GM21526 (cell line): Measurements from ENCODE around the gene CYB561D1.

Source experiments
- ATAC-seq: cut with Tn5 transposase; IDR thresholded peaks from one replicate; pipeline ENCODE4 v1.9.1; 2021; ENCODE audit warnings: moderate library complexity; ENCODE audit not compliant: unreplicated experiment, low FRiP score

CYB561D1 gene

GRCh38 chr1:109479901-109480300, 14.0 kb upstream of the CYB561D1 start:
- no peak for ATAC-seq

- no peak for ATAC-seq
These were observed 12.2 kb upstream of the CYB561D1 start for GRCh38 chr1:109481646-109482045.

GRCh38 chr1:109482242-109482641, 11.7 kb upstream of the CYB561D1 start:
- ATAC-seq = no peak

GRCh38 chr1:109482791-109483671, 10.9 kb upstream of the CYB561D1 start:
- peak; percentile 18 for ATAC-seq

- peak; percentile 61 for ATAC-seq
These were observed 10.0 kb upstream of the CYB561D1 start, which contains the start of gene ATXN7L2 for GRCh38 chr1:109483672-109484518. ATXN7L2 (plus strand) TSS chr1:109483905; CDS start chr1:109483954, 49 bp downstream.

GRCh38 chr1:109484519-109484975, 9.3 kb upstream of the CYB561D1 start:
- no peak for ATAC-seq

- no peak for ATAC-seq
These were observed 8.9 kb upstream of the CYB561D1 start for GRCh38 chr1:109485001-109485400.

GRCh38 chr1:109487261-109487660, 6.6 kb upstream of the CYB561D1 start:
- no peak for ATAC-seq

- no peak for ATAC-seq
These were observed 5.7 kb upstream of the CYB561D1 start for GRCh38 chr1:109488201-109488600.

- no peak for ATAC-seq
These were observed 5.2 kb upstream of the CYB561D1 start for GRCh38 chr1:109488696-109489095.

GRCh38 chr1:109490029-109490933, 3.6 kb upstream of the CYB561D1 start:
- no peak for ATAC-seq

GRCh38 chr1:109490934-109491302, 3.0 kb upstream of the CYB561D1 start:
- no peak for ATAC-seq

- ATAC-seq = no peak
These were observed 2.5 kb upstream of the CYB561D1 start for GRCh38 chr1:109491372-109491771.

- no peak for ATAC-seq
These were observed 1.1 kb upstream of the CYB561D1 start for GRCh38 chr1:109492779-109493178.

GRCh38 chr1:109493227-109493626, 667 bp upstream of the CYB561D1 start:
- ATAC-seq = no peak

- no peak for ATAC-seq
These were observed 1.8 kb downstream of the CYB561D1 start for GRCh38 chr1:109495738-109496137.

GRCh38 chr1:109497449-109498160, 3.7 kb downstream of the CYB561D1 start:
- no peak for ATAC-seq

GRCh38 chr1:109498161-109498801, 4.4 kb downstream of the CYB561D1 start:
- ATAC-seq = no peak

GRCh38 chr1:109499081-109499480, 5.2 kb downstream of the CYB561D1 start:
- ATAC-seq = no peak
